ENCODE data around the gene MICALL1. TPM values are rescaled to one million over a fixed set of nuclear protein-coding genes. Genes with fewer than 3 reads are reported as not detected.

MICALL1 gene
- total and polyA plus RNA-seq, 9 of the 15 experiments (the other 6 are each of a cell fraction or from before 2014, with no cell fraction given), result 0.32 to 21.5 (median 6.1) TPM

DNA sequence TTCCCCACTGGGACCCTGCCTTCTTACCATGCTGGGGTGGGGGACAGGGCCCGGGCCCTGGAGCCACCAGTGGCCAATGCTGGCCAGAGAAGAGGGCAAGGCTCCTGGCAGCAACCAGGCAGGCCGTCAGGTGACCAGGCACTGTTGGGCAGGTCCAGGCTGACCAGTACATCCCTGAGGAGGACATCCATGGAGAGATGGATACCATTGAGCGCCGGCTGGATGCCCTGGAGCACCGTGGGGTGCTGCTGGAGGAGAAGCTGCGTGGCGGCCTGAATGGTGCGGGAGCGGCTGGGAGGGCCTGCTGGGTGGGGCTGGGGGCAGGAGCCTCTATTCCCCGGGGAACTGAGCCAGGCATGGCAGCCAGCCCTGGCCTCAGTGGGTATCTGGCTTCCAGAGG, 26.3 kb downstream of the MICALL1 start:
- TF ChIP-seq GABPB2 (CRISPR knock-in tag; conservative IDR thresholded peaks at IDR 0.05) (no peak), MEF2A (IDR thresholded peaks at IDR 0.05; ENCODE audit: control insufficient read depth, low read depth, low read length) (no peak), STAT5B (CRISPR knock-in tag; IDR thresholded peaks at IDR 0.05) (no peak), SAFB (IDR thresholded peaks at IDR 0.05; ENCODE audit: borderline replicate concordance, low read depth, low read length) (no peak), HDAC3 (IDR thresholded peaks at IDR 0.05; ENCODE audit: borderline replicate concordance, partially characterized antibody) (no peak), FOXA3 (CRISPR knock-in tag; conservative IDR thresholded peaks at IDR 0.05 in 1 of 2, IDR thresholded peaks at IDR 0.05 in 1 of 2) (no peak), ZNF354B (CRISPR knock-in tag; IDR thresholded peaks at IDR 0.05) (no peak), ZNF584 (CRISPR knock-in tag; IDR thresholded peaks at IDR 0.05; ENCODE audit: low read depth) (no peak), NFRKB (IDR thresholded peaks at IDR 0.05; ENCODE audit: low read depth) (no peak), SIN3B (IDR thresholded peaks at IDR 0.05; ENCODE audit: low read depth) (no peak), PHF8 (IDR thresholded peaks at IDR 0.05; ENCODE audit: borderline replicate concordance, low read length) (no peak), TCF7L2 (IDR thresholded peaks at IDR 0.05; ENCODE audit: low read depth, low read length) (no peak)
- TF ChIP-seq, protein P1, sequence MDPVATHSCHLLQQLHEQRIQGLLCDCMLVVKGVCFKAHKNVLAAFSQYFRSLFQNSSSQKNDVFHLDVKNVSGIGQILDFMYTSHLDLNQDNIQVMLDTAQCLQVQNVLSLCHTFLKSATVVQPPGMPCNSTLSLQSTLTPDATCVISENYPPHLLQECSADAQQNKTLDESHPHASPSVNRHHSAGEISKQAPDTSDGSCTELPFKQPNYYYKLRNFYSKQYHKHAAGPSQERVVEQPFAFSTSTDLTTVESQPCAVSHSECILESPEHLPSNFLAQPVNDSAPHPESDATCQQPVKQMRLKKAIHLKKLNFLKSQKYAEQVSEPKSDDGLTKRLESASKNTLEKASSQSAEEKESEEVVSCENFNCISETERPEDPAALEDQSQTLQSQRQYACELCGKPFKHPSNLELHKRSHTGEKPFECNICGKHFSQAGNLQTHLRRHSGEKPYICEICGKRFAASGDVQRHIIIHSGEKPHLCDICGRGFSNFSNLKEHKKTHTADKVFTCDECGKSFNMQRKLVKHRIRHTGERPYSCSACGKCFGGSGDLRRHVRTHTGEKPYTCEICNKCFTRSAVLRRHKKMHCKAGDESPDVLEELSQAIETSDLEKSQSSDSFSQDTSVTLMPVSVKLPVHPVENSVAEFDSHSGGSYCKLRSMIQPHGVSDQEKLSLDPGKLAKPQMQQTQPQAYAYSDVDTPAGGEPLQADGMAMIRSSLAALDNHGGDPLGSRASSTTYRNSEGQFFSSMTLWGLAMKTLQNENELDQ (CRISPR knock-in tag; IDR thresholded peaks at IDR 0.05; ENCODE audit: borderline replicate concordance), result no peak
- TF ChIP-seq, protein P2, sequence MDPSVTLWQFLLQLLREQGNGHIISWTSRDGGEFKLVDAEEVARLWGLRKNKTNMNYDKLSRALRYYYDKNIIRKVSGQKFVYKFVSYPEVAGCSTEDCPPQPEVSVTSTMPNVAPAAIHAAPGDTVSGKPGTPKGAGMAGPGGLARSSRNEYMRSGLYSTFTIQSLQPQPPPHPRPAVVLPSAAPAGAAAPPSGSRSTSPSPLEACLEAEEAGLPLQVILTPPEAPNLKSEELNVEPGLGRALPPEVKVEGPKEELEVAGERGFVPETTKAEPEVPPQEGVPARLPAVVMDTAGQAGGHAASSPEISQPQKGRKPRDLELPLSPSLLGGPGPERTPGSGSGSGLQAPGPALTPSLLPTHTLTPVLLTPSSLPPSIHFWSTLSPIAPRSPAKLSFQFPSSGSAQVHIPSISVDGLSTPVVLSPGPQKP (CRISPR knock-in tag; IDR thresholded peaks at IDR 0.05), result no peak
- DNase-seq (ENCODE audit: extremely low read depth in 1 of 4, low spot score in 3 of 4) (no peak), ATAC-seq (no peak), FAIRE-seq (no peak)
- Histone ChIP-seq H3K9me3 (replicated peaks; ENCODE audit: control insufficient read depth, insufficient read depth, low read depth, low read length) (no peaks in the 10 kb centered on the region), H2AFZ (ENCODE audit: low read depth, low read length) (no peak overlapping the region), H3K36me3 (ENCODE audit: control insufficient read depth, insufficient read depth, low read length) (peaks cover 6% of the 10 kb centered on the region; the same call in 1 of the 3 replicates), H3K79me2 (ENCODE audit: control insufficient read depth, insufficient read depth, low read length) (no peaks in the 10 kb centered on the region), H3K9me1 (ENCODE audit: control insufficient read depth, insufficient read depth, low read length) (no peaks in the 10 kb centered on the region), H3K4me2 (ENCODE audit: insufficient read depth, low read length) (no peak overlapping the region), H3K27me3 (ENCODE audit: control insufficient read depth in 2 of 2, insufficient read depth in 2 of 2, low read length in 2 of 2) (no peaks in the 10 kb centered on the region), H3K27ac (ENCODE audit: extremely low read depth, low read depth, low read length) (no peak overlapping the region), H4K20me1 (replicated peaks; ENCODE audit: control insufficient read depth, insufficient read depth, low read length) (no peaks in the 10 kb centered on the region), H3K9ac (ENCODE audit: insufficient read depth in 1 of 2, low read depth in 2 of 2, low read length in 2 of 2) (no peak overlapping the region), H3K4me1 (replicated peaks in 1 of 2; ENCODE audit: control insufficient read depth in 2 of 2, insufficient read depth in 2 of 2, low read length in 2 of 2) (peaks cover 9 to 26% of the 10 kb centered on the region in 2 experiments; a peak in 4 of 5 replicates), H3K4me3 (no peak overlapping the region)
- intact Hi-C loops (cut with micrococcal nuclease), result no loop called here
- no TSS peak for BruUV-seq (replicated peaks)
- in situ Hi-C loops (cut with MboI), result no loop called here
- ChIA-PET CTCF (ENCODE audit: low intra/inter-chr PET ratio) (no interaction called here), POLR2A (interaction anchor here (0.5 to 2.0 kb wide), 3 partner anchors 22 to 370 kb away, joined by 3 to 4 read pairs (median 4); no protein-coding TSS in a partner anchor)
- WGBS (ENCODE audit: insufficient coverage, low coverage, missing lambda C conversion rate), result 81% methylated on average over 5 of the region's 10 CpGs

Measured in K562 (cell line).